Endothelial cell of umbilical vein (primary cell): ENCODE results near the gene RNF217. TPM values are rescaled to one million over a fixed set of nuclear protein-coding genes. Genes with fewer than 3 reads are reported as not detected.

Experiments used
- BruUV-seq: library from RNA; stranded (reverse); fragments of 400-500 nt; replicated peaks from 2 replicates; lab custom pipeline; 2021; lab: Mats Ljungman, UMichigan
- CTCF ChIA-PET: fragments of 300-600, 350-600 bp; sonication (Branson Sonifier 250); formaldehyde crosslinking; loops from one replicate; lab custom pipeline; 2021; ENCODE audit warnings: antibody characterized with exemption, inconsistent platforms; lab: Charles Lee
- POLR2A ChIA-PET: fragments of 300-600, 350-600 bp; sonication (Branson Sonifier 250); formaldehyde crosslinking; loops from one replicate; lab custom pipeline; 2021; ENCODE audit warnings: antibody characterized with exemption, inconsistent platforms; lab: Charles Lee
- DNase-seq: peaks from one replicate; pipeline ENCODE4 v3.0.0-alpha.2; 2011; ENCODE audit warnings: low read depth, low spot score
- FAIRE-seq: peaks from 2 replicates; lab custom pipeline; 2011; peaks lifted over from hg19 to GRCh38; lab: Jason Lieb, UNC
- H2AFZ ChIP-seq: 2 replicates; pipeline ENCODE4 v1.6.0; 2012; ENCODE audit warnings: low read depth, low read length, control low read depth, inconsistent platforms
- H3K27ac ChIP-seq: 2 replicates; pipeline ENCODE4 v1.5.1; 2011; ENCODE audit warnings: low read depth, mild to moderate bottlenecking, control low read depth, low read length, moderate library complexity; ENCODE audit not compliant: insufficient read depth
- H3K27me3 ChIP-seq, 2 experiments: 2 replicates each; pipeline versions ENCODE4 v1.6.0 to v1.6.1; 2011; ENCODE audit warnings: low read length in 2 of 2, mixed read lengths in 1 of 2; ENCODE audit not compliant: control insufficient read depth in 2 of 2, insufficient read depth in 2 of 2
- H3K36me3 ChIP-seq, 2 experiments: 2 replicates in 1 of 2; 3 replicates in 1 of 2; pipeline ENCODE4 v1.5.1; 2011; ENCODE audit warnings: low read length in 2 of 2, mild to moderate bottlenecking in 1 of 2, moderate library complexity in 1 of 2; ENCODE audit not compliant: control insufficient read depth in 2 of 2, insufficient read depth in 2 of 2; ENCODE audit errors: extremely low read depth in 1 of 2
- H3K4me1 ChIP-seq: 3 replicates; pipeline ENCODE4 v1.5.1; 2011; ENCODE audit warnings: mild to moderate bottlenecking, low read length; ENCODE audit not compliant: control insufficient read depth, insufficient read depth; ENCODE audit errors: extremely low read depth
- H3K4me2 ChIP-seq: 2 replicates; pipeline ENCODE4 v1.6.1; 2011; ENCODE audit warnings: low read length, control low read depth, mixed read lengths; ENCODE audit not compliant: insufficient read depth
- H3K4me3 ChIP-seq, 3 experiments: fragments of 200-600 bp in 1 of 3; sonication (generic), shearing (Covaris generic) in 1 of 3; replicated peaks in 1 of 3; 2 replicates each; pipeline ENCODE4 v1.5.1; 2011 to 2016; ENCODE audit warnings: control low read depth in 3 of 3, low read length in 3 of 3, mild to moderate bottlenecking in 2 of 3, inconsistent platforms in 1 of 3, low read depth in 1 of 3, moderate library complexity in 1 of 3; ENCODE audit not compliant: insufficient read depth in 1 of 3
- H3K79me2 ChIP-seq: 2 replicates; pipeline ENCODE4 v1.6.0; 2012; ENCODE audit warnings: low read length, inconsistent platforms; ENCODE audit not compliant: control insufficient read depth, insufficient read depth
- H3K9ac ChIP-seq: replicated peaks from 2 replicates; pipeline ENCODE3; 2011; ENCODE audit warnings: low read length, control low read depth; ENCODE audit not compliant: insufficient read depth; ENCODE audit errors: extremely low read depth
- H3K9me1 ChIP-seq: replicated peaks from 3 replicates; pipeline ENCODE4 v1.6.0; 2011; ENCODE audit warnings: mild to moderate bottlenecking, low read length; ENCODE audit not compliant: control insufficient read depth, insufficient read depth; ENCODE audit errors: extremely low read depth
- H3K9me3 ChIP-seq: replicated peaks from 2 replicates; pipeline ENCODE4 v1.5.1; 2012; ENCODE audit warnings: low read length, inconsistent platforms; ENCODE audit not compliant: control insufficient read depth, insufficient read depth
- H4K20me1 ChIP-seq: replicated peaks from 2 replicates; pipeline ENCODE3; 2011; ENCODE audit warnings: mild to moderate bottlenecking, low read length; ENCODE audit not compliant: control insufficient read depth, insufficient read depth; ENCODE audit errors: extremely low read depth
- EZH2 ChIP-seq: IDR thresholded peaks from 2 replicates; pipeline ENCODE4 v1.6.1; 2012; ENCODE audit warnings: borderline replicate concordance, low read depth, mild to moderate bottlenecking, moderate library complexity, low read length, inconsistent platforms; ENCODE audit not compliant: severe bottlenecking
- FOS ChIP-seq: IDR thresholded peaks from 2 replicates; pipeline ENCODE4 v1.6.1; 2011; ENCODE audit warnings: mild to moderate bottlenecking, low read length, moderate library complexity, borderline replicate concordance; ENCODE audit not compliant: insufficient read depth
- GATA2 ChIP-seq: IDR thresholded peaks from 2 replicates; pipeline ENCODE4 v1.7.0; 2011; ENCODE audit warnings: low read depth, mild to moderate bottlenecking, moderate library complexity, mixed read lengths, low read length; ENCODE audit not compliant: insufficient read length, insufficient read depth
- JUN ChIP-seq: IDR thresholded peaks from 2 replicates; pipeline ENCODE4 v1.6.1; 2011; ENCODE audit warnings: borderline replicate concordance, low read depth; ENCODE audit not compliant: insufficient read length, insufficient read depth
- MAX ChIP-seq: IDR thresholded peaks from 2 replicates; pipeline ENCODE4 v1.6.1; 2011; ENCODE audit not compliant: insufficient read depth, insufficient read length
- MYC ChIP-seq: IDR thresholded peaks from one replicate; pipeline ENCODE4 v1.6.1; 2011; ENCODE audit warnings: mild to moderate bottlenecking, low read depth, low read length
- POLR2A ChIP-seq: IDR thresholded peaks from 2 replicates; pipeline ENCODE4 v1.6.1; 2012; ENCODE audit warnings: low read depth, mild to moderate bottlenecking, control low read depth, low read length
- POLR2AphosphoS5 ChIP-seq: IDR thresholded peaks from 2 replicates; pipeline ENCODE4 v1.6.1; 2012; ENCODE audit warnings: low read depth, mild to moderate bottlenecking, control low read depth, low read length, moderate library complexity; ENCODE audit not compliant: insufficient read depth
- dilution Hi-C: fragments of 300-500 bp; cut with MboI; formaldehyde crosslinking; loops from one replicate; pipeline ENCODE4 v1.15.0; 2019; ENCODE audit warnings: low sequenced_read_pairs; ENCODE audit not compliant: extremely low pct_ligation_motif_present
- intact Hi-C: fragments of 100-400 bp; cut with micrococcal nuclease; formaldehyde crosslinking; loops from one replicate; pipeline ENCODE4 v1.10.0; 2022
- polyA plus RNA-seq, 4 experiments: library from polyadenylated mRNA; depleted of rRNA in 3 of 4; stranded (reverse) in 3 of 4; unstranded in 1 of 4; fragments of >200 nt; gene quantifications; 2 replicates each; pipeline versions ENCODE4 v1.2.1 to v1.2.3, GENCODE V29; 2011 to 2012; ENCODE audit warnings: missing spikeins in 1 of 4
- total RNA-seq: library from RNA; stranded (reverse); gene quantifications from 2 replicates; pipeline ENCODE4 v1.2.3, GENCODE V29; 2021
- TF ChIP-seq, protein P1 (sequence below), 2 donors: IDR thresholded peaks; 1 replicate in 1 of 2; 2 replicates in 1 of 2; pipeline ENCODE4 v1.5.1; 2011; ENCODE audit warnings: low read length in 2 of 2, mild to moderate bottlenecking in 2 of 2, moderate library complexity in 2 of 2, control low read depth in 1 of 2, inconsistent platforms in 1 of 2, low read depth in 1 of 2; ENCODE audit not compliant: insufficient read depth in 1 of 2; ENCODE audit errors: extremely low read depth in 1 of 2

Gene RNF217
- total and polyA plus RNA-seq, 2 donors (not counting 3 experiments of a cell fraction or from before 2014, with no cell fraction given), result 8.8 to 32.5 TPM

DNA sequence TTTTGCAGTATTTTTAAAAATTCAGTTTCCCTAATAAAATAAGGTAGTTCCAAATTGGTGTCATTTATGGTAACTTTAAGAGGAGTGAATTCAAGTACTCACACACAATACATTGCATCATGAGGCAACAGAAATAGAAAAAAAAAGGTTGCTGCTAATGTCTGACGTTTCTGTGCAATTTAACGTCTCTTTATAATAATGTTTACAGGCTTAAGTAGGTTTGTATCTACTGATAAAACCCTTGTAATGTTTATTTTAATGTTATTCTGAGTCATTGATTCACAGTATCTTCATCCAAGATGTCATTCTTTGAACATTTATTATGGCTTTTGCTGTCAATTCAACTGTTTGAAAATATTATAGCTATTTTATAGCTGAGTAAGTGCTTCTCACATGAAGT lies 86.0 kb downstream of the RNF217 start:
- H3K4me1 ChIP-seq, result no peaks in the 10 kb centered on the region
- POLR2A ChIA-PET, result no interaction called here
- no peak for DNase-seq
- dilution Hi-C loops, result no loop called here
- intact Hi-C loops, result no loop called here
- H3K9ac ChIP-seq, result no peak overlapping the region
- H3K27ac ChIP-seq, result no peak overlapping the region
- no peak overlapping the region for H2AFZ ChIP-seq
- no peaks in the 10 kb centered on the region for H3K9me1 ChIP-seq
- FAIRE-seq, result no peak
- no peaks in the 10 kb centered on the region for H3K79me2 ChIP-seq
- H3K4me2 ChIP-seq, result no peak overlapping the region
- CTCF ChIA-PET, result interaction anchor here (1.0 kb wide), 1 partner anchor 17 kb away, joined by 4 read pairs; no protein-coding TSS in a partner anchor
- H3K4me3 ChIP-seq, result no peak overlapping the region
- H3K36me3 ChIP-seq, result peaks cover 0 to 2% of the 10 kb centered on the region in 2 experiments
- H4K20me1 ChIP-seq, result no peaks in the 10 kb centered on the region
- BruUV-seq, result no TSS peak
- no peaks in the 10 kb centered on the region for H3K27me3 ChIP-seq
- no peaks in the 10 kb centered on the region for H3K9me3 ChIP-seq
- no peak for TF ChIP-seq POLR2AphosphoS5
- no peak for TF ChIP-seq MYC
- no peak for TF ChIP-seq MAX
- TF ChIP-seq, protein P1, sequence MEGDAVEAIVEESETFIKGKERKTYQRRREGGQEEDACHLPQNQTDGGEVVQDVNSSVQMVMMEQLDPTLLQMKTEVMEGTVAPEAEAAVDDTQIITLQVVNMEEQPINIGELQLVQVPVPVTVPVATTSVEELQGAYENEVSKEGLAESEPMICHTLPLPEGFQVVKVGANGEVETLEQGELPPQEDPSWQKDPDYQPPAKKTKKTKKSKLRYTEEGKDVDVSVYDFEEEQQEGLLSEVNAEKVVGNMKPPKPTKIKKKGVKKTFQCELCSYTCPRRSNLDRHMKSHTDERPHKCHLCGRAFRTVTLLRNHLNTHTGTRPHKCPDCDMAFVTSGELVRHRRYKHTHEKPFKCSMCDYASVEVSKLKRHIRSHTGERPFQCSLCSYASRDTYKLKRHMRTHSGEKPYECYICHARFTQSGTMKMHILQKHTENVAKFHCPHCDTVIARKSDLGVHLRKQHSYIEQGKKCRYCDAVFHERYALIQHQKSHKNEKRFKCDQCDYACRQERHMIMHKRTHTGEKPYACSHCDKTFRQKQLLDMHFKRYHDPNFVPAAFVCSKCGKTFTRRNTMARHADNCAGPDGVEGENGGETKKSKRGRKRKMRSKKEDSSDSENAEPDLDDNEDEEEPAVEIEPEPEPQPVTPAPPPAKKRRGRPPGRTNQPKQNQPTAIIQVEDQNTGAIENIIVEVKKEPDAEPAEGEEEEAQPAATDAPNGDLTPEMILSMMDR (IDR thresholded peaks at IDR 0.05; ENCODE audit: extremely low read depth in 1 of 2, insufficient read depth in 1 of 2, low read depth in 1 of 2, low read length in 2 of 2), result no peak
- no peak for TF ChIP-seq POLR2A
- no peak for TF ChIP-seq JUN
- TF ChIP-seq EZH2, result no peak
- no peak for TF ChIP-seq GATA2
- TF ChIP-seq FOS, result no peak
